GM12878 (cell line): ENCODE data around the gene CKB.

Experiments used
- CTCF ChIP-seq, 3 experiments: IDR thresholded peaks in 2 of 3; conservative IDR thresholded peaks in 1 of 3; 2 replicates each; pipeline ENCODE4 v1.5.1; 2011; ENCODE audit warnings: low read depth in 3 of 3, low read length in 3 of 3, mild to moderate bottlenecking in 3 of 3, control low read depth in 2 of 3, moderate library complexity in 2 of 3, inconsistent platforms in 1 of 3, mixed read lengths in 1 of 3; ENCODE audit not compliant: control insufficient read depth in 2 of 3, insufficient read depth in 1 of 3; ENCODE audit errors: extremely low read depth in 1 of 3
- ETV6 ChIP-seq, 2 experiments: fragments of 450-650 bp in 1 of 2; IDR thresholded peaks in 1 of 2; conservative IDR thresholded peaks in 1 of 2; 2 replicates each; pipeline ENCODE4 v1.6.1; 2014; ENCODE audit warnings: antibody characterized with exemption in 1 of 2, borderline replicate concordance in 1 of 2, low read depth in 1 of 2, mild to moderate bottlenecking in 1 of 2, moderate library complexity in 1 of 2
- NR2C2 ChIP-seq: IDR thresholded peaks from 2 replicates; pipeline ENCODE4 v1.6.1; 2011; ENCODE audit warnings: borderline replicate concordance, low read depth; ENCODE audit not compliant: control insufficient read depth, insufficient read length
- RAD21 ChIP-seq: IDR thresholded peaks from 2 replicates; pipeline ENCODE4 v1.6.1; 2011; ENCODE audit warnings: mild to moderate bottlenecking, low read depth, low read length, moderate library complexity; ENCODE audit not compliant: insufficient read depth
- STAT1 ChIP-seq: fragments of 450-650 bp; conservative IDR thresholded peaks from 2 replicates; pipeline ENCODE4 v1.6.1; 2014; ENCODE audit warnings: antibody characterized with exemption, mild to moderate bottlenecking
- ZBTB4 ChIP-seq: fragments of 450-650 bp; formaldehyde crosslinking; IDR thresholded peaks from 2 replicates; pipeline ENCODE4 v1.4.0; 2022; ENCODE audit warnings: mild to moderate bottlenecking, moderate library complexity
- ZNF274 ChIP-seq: IDR thresholded peaks from one replicate; pipeline ENCODE4 v1.8.0; 2011; ENCODE audit not compliant: insufficient read length, insufficient read depth

- TF ChIP-seq RAD21, result no peak
- no peak for TF ChIP-seq STAT1
- TF ChIP-seq ETV6 (conservative IDR thresholded peaks at IDR 0.05 in 1 of 2, IDR thresholded peaks at IDR 0.05 in 1 of 2; ENCODE audit: borderline replicate concordance in 1 of 2, low read depth in 1 of 2), result no peak
- TF ChIP-seq NR2C2, result no peak
- TF ChIP-seq CTCF (IDR thresholded peaks at IDR 0.05 in 2 of 3, conservative IDR thresholded peaks at IDR 0.05 in 1 of 3; ENCODE audit: control insufficient read depth in 2 of 3, extremely low read depth in 1 of 3, insufficient read depth in 1 of 3, low read depth in 3 of 3, low read length in 3 of 3), result no peak
- no peak for TF ChIP-seq ZNF274
- TF ChIP-seq ZBTB4 (CRISPR knock-in tag), result no peak
Measured at GRCh38 chr14:103510724-103511693, 11.6 kb downstream of the CKB start.
